Vagina (tissue), 2 donors: Measurements from ENCODE around the gene WFDC9. TPM values are rescaled to one million over a fixed set of nuclear protein-coding genes. Genes with fewer than 3 reads are reported as not detected.
"Not testable (repeated sequence)": the region's sequence is repeated elsewhere in the genome, so short reads cannot be mapped to it uniquely, and the experiment has no call there.

Source experiments
- DNase-seq, 2 donors: peaks; one replicate each; pipeline ENCODE4 v3.0.0-alpha.2; 2017; ENCODE audit errors: extremely low spot score in 2 of 2
- H3K27ac ChIP-seq: fragments of 200-600 bp; sonication (generic); one replicate; pipeline ENCODE4 v1.5.1; 2019
- H3K27me3 ChIP-seq: fragments of 200-600 bp; sonication (generic); one replicate; pipeline ENCODE4 v1.5.1; 2019
- H3K36me3 ChIP-seq, 2 donors: fragments of 200-600 bp; sonication (generic); one replicate each; pipeline ENCODE4 v1.5.1; 2017 to 2019
- H3K4me1 ChIP-seq: fragments of 200-600 bp; sonication (generic); one replicate; pipeline ENCODE4 v1.5.1; 2019
- H3K4me3 ChIP-seq, 2 donors: fragments of 200-600 bp; sonication (generic); 1 replicate in 1 of 2; 2 replicates in 1 of 2; pipeline ENCODE4 v1.5.1; 2016 to 2019
- H3K9me3 ChIP-seq: fragments of 200-600 bp; sonication (generic); one replicate; pipeline ENCODE4 v1.5.1; 2019
- POLR2A ChIP-seq, 2 donors: fragments of 450-650 bp; IDR thresholded peaks; one replicate each; pipeline ENCODE4 v1.6.1; 2017; ENCODE audit warnings: antibody characterized with exemption in 2 of 2, mild to moderate bottlenecking in 2 of 2, moderate library complexity in 2 of 2
- POLR2AphosphoS5 ChIP-seq, 2 donors: sonication (generic); formaldehyde crosslinking; IDR thresholded peaks; one replicate each; pipeline ENCODE4 v1.9.0; 2017; ENCODE audit warnings: antibody characterized with exemption in 2 of 2, mild to moderate bottlenecking in 2 of 2, low read depth in 1 of 2; ENCODE audit not compliant: insufficient read depth in 1 of 2
- intact Hi-C: fragments of 100-400 bp; cut with DNase I; formaldehyde crosslinking; loops from one replicate; pipeline ENCODE4 v1.15.1; 2023
- total RNA-seq: library from RNA; depleted of rRNA; stranded (reverse); fragments of >200 nt; gene quantifications from one replicate; pipeline ENCODE4 v1.2.3, GENCODE V29; 2016
- TF ChIP-seq, protein P1 (sequence below), 3 experiments: fragments of 450-650 bp in 2 of 3; fragments of 200-600 bp in 1 of 3; sonication (generic) in 1 of 3; IDR thresholded peaks; one replicate each; pipeline ENCODE4 v1.5.1; 2017 to 2019; ENCODE audit warnings: antibody characterized with exemption in 3 of 3, mild to moderate bottlenecking in 2 of 3, moderate library complexity in 2 of 3

WFDC9 gene
- total RNA-seq: not detected

DNA sequence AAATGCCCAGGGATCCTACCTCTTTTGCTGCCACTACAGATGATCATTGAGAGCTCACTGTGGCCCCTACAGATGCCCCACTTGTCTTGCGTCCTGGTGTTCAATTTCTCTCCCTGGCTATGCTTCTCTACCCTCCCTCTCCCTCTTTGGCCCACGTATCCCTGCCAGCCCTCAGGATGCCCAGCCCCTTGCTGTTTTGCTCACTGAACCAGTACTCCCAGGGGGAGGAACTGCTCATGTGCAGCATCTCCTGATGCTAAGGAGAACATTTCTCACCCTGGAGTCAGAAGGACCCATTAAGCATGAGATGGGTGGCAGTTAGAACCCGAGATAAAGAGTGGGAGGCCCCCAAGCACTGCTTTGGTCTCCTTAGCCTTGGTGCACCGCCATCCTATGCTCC lies at the start of gene WFDC9:
Gene WFDC9 (minus strand): TSS at position 101 of the 400 bp plus-strand sequence. CDS start 21,103 bp downstream, outside the sequence.
- no peaks in the 10 kb centered on the region for H3K4me1 ChIP-seq
- no peak within 1 kb of the TSS for H3K27ac ChIP-seq
- no peaks in the 10 kb centered on the region for H3K36me3 ChIP-seq
- H3K9me3 ChIP-seq: no peaks in the 10 kb centered on the region
- TF ChIP-seq, protein P1, sequence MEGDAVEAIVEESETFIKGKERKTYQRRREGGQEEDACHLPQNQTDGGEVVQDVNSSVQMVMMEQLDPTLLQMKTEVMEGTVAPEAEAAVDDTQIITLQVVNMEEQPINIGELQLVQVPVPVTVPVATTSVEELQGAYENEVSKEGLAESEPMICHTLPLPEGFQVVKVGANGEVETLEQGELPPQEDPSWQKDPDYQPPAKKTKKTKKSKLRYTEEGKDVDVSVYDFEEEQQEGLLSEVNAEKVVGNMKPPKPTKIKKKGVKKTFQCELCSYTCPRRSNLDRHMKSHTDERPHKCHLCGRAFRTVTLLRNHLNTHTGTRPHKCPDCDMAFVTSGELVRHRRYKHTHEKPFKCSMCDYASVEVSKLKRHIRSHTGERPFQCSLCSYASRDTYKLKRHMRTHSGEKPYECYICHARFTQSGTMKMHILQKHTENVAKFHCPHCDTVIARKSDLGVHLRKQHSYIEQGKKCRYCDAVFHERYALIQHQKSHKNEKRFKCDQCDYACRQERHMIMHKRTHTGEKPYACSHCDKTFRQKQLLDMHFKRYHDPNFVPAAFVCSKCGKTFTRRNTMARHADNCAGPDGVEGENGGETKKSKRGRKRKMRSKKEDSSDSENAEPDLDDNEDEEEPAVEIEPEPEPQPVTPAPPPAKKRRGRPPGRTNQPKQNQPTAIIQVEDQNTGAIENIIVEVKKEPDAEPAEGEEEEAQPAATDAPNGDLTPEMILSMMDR (IDR thresholded peaks at IDR 0.05): no peak
- TF ChIP-seq POLR2AphosphoS5 (IDR thresholded peaks at IDR 0.05; ENCODE audit: insufficient read depth in 1 of 2, low read depth in 1 of 2) (no peak), POLR2A (IDR thresholded peaks at IDR 0.05) (no peak)
- no peak within 1 kb of the TSS for H3K4me3 ChIP-seq
- no peaks in the 10 kb centered on the region for H3K27me3 ChIP-seq
- intact Hi-C loops: no loop called here
- DNase-seq: no peak

DNA sequence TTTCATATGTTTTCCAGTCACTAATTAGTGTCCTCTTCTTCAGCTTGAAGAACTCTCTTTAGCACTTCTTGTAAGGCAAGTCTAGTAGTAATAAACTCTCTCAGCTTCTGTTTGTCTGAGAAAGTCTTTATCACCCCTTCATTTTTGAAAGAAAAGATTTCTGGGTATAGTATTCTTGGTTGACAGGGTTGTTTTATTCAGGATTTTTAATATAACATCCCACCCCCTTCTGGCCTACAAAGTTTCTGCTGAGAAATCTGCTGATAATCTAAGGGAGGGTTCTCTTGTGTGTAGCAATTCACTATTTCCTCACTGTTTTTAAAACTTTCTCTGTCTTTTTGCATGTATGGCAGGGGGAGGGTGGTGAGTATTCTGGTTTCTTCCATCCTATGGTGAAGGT lies 48.6 kb upstream of the WFDC9 start:
- Histone ChIP-seq H3K27me3 (no peaks in the 10 kb centered on the region), H3K4me3 (no peak overlapping the region), H3K9me3 (peaks cover 7% of the 10 kb centered on the region), H3K36me3 (no peaks in the 10 kb centered on the region), H3K4me1 (no peaks in the 10 kb centered on the region), H3K27ac (no peak overlapping the region)
- intact Hi-C loops: no loop called here
- DNase-seq: no peak
- TF ChIP-seq, protein P1 (IDR thresholded peaks at IDR 0.05): no peak
- TF ChIP-seq POLR2A (IDR thresholded peaks at IDR 0.05): no peak
- no peak for TF ChIP-seq POLR2AphosphoS5 (IDR thresholded peaks at IDR 0.05; ENCODE audit: insufficient read depth in 1 of 2, low read depth in 1 of 2)

DNA sequence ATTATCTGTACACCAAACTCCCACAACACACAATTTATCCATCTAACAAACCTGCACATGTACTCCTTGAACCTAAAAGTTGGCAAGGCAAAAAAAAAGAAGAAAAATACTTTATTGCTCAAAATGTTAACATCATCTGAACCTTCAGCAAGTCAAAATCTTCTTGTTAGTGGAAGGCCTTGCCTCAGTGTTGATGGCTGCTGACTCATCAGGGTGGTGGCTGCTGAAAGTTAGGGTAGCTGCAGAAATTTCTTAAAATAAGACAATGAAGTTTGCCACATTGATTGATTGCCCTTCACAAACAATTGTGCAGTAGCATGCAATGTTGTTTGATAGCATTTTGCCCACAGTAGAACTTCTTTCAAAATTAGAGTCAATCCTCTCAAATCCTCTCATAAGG lies 41.7 kb upstream of the WFDC9 start:
- Histone ChIP-seq H3K27ac (no peak overlapping the region), H3K9me3 (peaks cover 6% of the 10 kb centered on the region), H3K36me3 (no peaks in the 10 kb centered on the region), H3K27me3 (no peaks in the 10 kb centered on the region), H3K4me3 (no peak overlapping the region), H3K4me1 (no peaks in the 10 kb centered on the region)
- no peak for TF ChIP-seq POLR2AphosphoS5 (IDR thresholded peaks at IDR 0.05; ENCODE audit: insufficient read depth in 1 of 2, low read depth in 1 of 2)
- no peak for TF ChIP-seq POLR2A (IDR thresholded peaks at IDR 0.05)
- intact Hi-C loops: no loop called here
- DNase-seq: no peak

DNA sequence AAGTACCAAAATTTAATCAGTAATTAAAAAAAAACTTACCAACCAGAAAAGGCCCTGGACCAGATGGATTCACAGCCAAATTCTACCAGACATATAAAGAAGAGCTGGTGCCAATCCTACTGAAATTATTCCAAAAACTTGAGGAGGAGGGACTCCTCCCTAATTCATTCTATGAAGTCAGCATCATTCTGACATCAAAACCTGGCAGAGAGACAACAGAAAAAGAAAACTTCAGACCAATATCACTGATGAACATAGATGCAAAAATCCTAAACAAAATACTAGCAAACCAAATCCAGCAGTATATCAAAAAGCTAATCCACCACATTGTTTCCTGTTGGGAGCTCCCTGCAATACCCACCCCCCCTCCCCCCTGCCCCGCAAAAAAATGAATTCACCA lies 39.1 kb upstream of the WFDC9 start, which contains the start of gene WFDC11:
Gene WFDC11 (minus strand): TSS at position 101 of the 400 bp plus-strand sequence. CDS start 19,639 bp downstream, outside the sequence.
- H3K27me3 ChIP-seq: no peaks in the 10 kb centered on the region
- intact Hi-C loops: no loop called here
- H3K4me1 ChIP-seq: no peaks in the 10 kb centered on the region
- no peak within 1 kb of the TSS for H3K27ac ChIP-seq
- peaks cover 6% of the 10 kb centered on the region for H3K9me3 ChIP-seq
- TF ChIP-seq, protein P1 (IDR thresholded peaks at IDR 0.05): no peak
- no peak for TF ChIP-seq POLR2AphosphoS5 (IDR thresholded peaks at IDR 0.05; ENCODE audit: insufficient read depth in 1 of 2, low read depth in 1 of 2)
- TF ChIP-seq POLR2A (IDR thresholded peaks at IDR 0.05): no peak
- H3K4me3 ChIP-seq: no peak within 1 kb of the TSS
- no peaks in the 10 kb centered on the region for H3K36me3 ChIP-seq
- DNase-seq: no peak

DNA sequence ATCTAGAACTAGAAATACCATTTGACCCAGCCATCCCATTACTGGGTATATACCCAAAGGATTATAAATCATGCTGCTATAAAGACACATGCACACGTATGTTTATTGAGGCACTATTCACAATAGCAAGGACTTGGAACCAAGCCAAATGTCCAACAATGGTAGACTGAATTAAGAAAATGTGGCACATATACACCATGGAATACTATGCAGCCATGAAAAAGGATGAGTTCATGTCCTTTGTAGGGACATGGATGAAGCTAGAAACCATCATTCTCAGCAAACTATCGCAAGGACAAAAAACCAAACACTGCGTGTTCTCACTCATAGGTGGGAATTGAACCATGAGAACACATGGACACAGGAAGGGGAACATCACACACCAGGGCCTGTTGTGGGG lies 26.0 kb upstream of the WFDC9 start:
- H3K27me3 ChIP-seq, H3K36me3 ChIP-seq, intact Hi-C loops, DNase-seq, H3K9me3 ChIP-seq, H3K4me1 ChIP-seq, H3K4me3 ChIP-seq, H3K27ac ChIP-seq: not testable (repeated sequence)

DNA sequence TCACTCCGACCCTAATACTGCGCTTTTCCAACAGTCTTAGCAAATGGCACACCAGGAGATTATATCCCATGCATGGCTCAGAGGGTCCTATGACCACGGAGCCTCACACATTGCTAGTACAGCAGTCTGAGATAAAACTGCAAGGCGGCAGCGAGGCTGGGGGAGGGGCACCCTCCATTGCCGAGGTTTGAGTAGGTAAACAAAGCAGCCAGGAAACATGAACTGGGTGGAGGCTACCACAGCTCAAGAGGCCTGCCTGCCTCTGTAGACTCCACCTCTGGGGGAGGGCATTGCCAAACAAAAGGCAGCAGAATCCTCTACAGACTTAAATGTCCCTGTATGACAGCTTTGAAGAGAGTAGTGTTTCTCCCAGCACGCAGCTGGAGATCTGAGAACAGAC lies 20.6 kb upstream of the WFDC9 start:
- H3K4me1 ChIP-seq, H3K27me3 ChIP-seq, H3K36me3 ChIP-seq, intact Hi-C loops, H3K9me3 ChIP-seq, H3K4me3 ChIP-seq, DNase-seq, H3K27ac ChIP-seq: not testable (repeated sequence)
